Liver (tissue), 3 donors: ENCODE results near the gene DDB1.

ENCODE experiments used
- EGR1 ChIP-seq, 2 donors: IDR thresholded peaks; 2 replicates each; pipeline ENCODE4 v1.6.1; 2016 to 2018; ENCODE audit warnings: antibody characterized with exemption in 2 of 2, low read depth in 2 of 2
- FOXA1 ChIP-seq: IDR thresholded peaks from 2 replicates; pipeline ENCODE4 v1.6.1; 2016; ENCODE audit warnings: antibody characterized with exemption
- HNF4A ChIP-seq, 2 donors: conservative IDR thresholded peaks; 2 replicates each; pipeline ENCODE4 v1.6.1; 2016; ENCODE audit warnings: antibody characterized with exemption in 2 of 2, mild to moderate bottlenecking in 2 of 2
- JUND ChIP-seq, 2 donors: IDR thresholded peaks; 2 replicates each; pipeline ENCODE4 v1.6.1; 2016; ENCODE audit warnings: antibody characterized with exemption in 2 of 2
- RAD21 ChIP-seq, 2 donors: IDR thresholded peaks; 2 replicates each; pipeline ENCODE4 v1.6.1; 2016; ENCODE audit warnings: antibody characterized with exemption in 2 of 2, mild to moderate bottlenecking in 2 of 2
- REST ChIP-seq: IDR thresholded peaks from 2 replicates; pipeline ENCODE4 v1.6.1; 2016; ENCODE audit warnings: antibody characterized with exemption, mild to moderate bottlenecking
- TAF1 ChIP-seq: conservative IDR thresholded peaks from 2 replicates; pipeline ENCODE4 v1.6.1; 2016; ENCODE audit warnings: antibody characterized with exemption, mild to moderate bottlenecking
- YY1 ChIP-seq: IDR thresholded peaks from 2 replicates; pipeline ENCODE4 v1.6.1; 2016; ENCODE audit warnings: antibody characterized with exemption, mild to moderate bottlenecking
- TF ChIP-seq, protein P1 (sequence below): fragments of 150-350 bp; IDR thresholded peaks from 2 replicates; pipeline ENCODE4 v1.5.1; 2017; ENCODE audit warnings: improper control_type of control experiment, low read depth, low read length; ENCODE audit not compliant: missing input control
- TF ChIP-seq, protein P2 (sequence below): IDR thresholded peaks from 2 replicates; pipeline ENCODE4 v1.6.1; 2016; ENCODE audit warnings: antibody characterized with exemption
- donor health status: healthy.
- donor health status: healthy.

DNA sequence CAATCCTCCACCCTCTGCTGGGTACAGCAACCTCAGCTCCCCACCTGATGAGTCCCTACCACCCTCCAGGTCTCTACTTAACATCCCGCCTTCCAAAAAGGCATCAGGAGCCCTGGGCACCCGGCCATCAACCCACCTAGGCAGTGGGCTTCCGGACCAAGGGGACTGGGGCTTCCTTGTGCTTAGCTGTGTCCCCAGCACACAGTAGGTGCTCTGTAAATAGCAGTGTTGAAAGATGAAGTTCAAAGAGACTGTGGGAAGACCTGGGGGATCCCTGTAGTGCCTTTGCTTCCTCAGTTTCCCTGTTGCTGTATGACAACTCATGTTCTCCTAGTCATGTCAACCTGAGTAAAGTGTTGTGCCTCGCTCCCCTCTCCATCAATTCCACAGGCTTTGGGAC is 58.8 kb downstream of the DDB1 start:
- TF ChIP-seq, protein P1, sequence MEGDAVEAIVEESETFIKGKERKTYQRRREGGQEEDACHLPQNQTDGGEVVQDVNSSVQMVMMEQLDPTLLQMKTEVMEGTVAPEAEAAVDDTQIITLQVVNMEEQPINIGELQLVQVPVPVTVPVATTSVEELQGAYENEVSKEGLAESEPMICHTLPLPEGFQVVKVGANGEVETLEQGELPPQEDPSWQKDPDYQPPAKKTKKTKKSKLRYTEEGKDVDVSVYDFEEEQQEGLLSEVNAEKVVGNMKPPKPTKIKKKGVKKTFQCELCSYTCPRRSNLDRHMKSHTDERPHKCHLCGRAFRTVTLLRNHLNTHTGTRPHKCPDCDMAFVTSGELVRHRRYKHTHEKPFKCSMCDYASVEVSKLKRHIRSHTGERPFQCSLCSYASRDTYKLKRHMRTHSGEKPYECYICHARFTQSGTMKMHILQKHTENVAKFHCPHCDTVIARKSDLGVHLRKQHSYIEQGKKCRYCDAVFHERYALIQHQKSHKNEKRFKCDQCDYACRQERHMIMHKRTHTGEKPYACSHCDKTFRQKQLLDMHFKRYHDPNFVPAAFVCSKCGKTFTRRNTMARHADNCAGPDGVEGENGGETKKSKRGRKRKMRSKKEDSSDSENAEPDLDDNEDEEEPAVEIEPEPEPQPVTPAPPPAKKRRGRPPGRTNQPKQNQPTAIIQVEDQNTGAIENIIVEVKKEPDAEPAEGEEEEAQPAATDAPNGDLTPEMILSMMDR, result no peak
- TF ChIP-seq TAF1, result no peak
- no peak for TF ChIP-seq YY1
- TF ChIP-seq, protein P2, sequence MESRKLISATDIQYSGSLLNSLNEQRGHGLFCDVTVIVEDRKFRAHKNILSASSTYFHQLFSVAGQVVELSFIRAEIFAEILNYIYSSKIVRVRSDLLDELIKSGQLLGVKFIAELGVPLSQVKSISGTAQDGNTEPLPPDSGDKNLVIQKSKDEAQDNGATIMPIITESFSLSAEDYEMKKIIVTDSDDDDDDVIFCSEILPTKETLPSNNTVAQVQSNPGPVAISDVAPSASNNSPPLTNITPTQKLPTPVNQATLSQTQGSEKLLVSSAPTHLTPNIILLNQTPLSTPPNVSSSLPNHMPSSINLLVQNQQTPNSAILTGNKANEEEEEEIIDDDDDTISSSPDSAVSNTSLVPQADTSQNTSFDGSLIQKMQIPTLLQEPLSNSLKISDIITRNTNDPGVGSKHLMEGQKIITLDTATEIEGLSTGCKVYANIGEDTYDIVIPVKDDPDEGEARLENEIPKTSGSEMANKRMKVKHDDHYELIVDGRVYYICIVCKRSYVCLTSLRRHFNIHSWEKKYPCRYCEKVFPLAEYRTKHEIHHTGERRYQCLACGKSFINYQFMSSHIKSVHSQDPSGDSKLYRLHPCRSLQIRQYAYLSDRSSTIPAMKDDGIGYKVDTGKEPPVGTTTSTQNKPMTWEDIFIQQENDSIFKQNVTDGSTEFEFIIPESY, result no peak
- TF ChIP-seq RAD21 (IDR thresholded peaks at IDR 0.05), result no peak
- no peak for TF ChIP-seq FOXA1
- TF ChIP-seq HNF4A (conservative IDR thresholded peaks at IDR 0.05), result no peak
- no peak for TF ChIP-seq JUND (IDR thresholded peaks at IDR 0.05)
- TF ChIP-seq REST, result no peak
- TF ChIP-seq EGR1 (IDR thresholded peaks at IDR 0.05; ENCODE audit: low read depth in 2 of 2), result no peak
